SKM-1 (cell line): ENCODE data around the gene MSRB1.

ENCODE experiments used
- DNase-seq: peaks from one replicate; lab custom pipeline; 2025; ENCODE audit not compliant: unreplicated experiment; lab: John Stamatoyannopoulos, UW

MSRB1 gene

GRCh38 chr16:1942810-1943726, at the start of gene MSRB1:
MSRB1 (minus strand) TSS chr16:1943199; CDS start chr16:1943156, 43 bp downstream.
- DNase-seq, result peak; percentile 97

GRCh38 chr16:1991948-1992703, 49.1 kb upstream of the MSRB1 start:
- peak; percentile 73 for DNase-seq

GRCh38 chr16:1991588-1991947, 48.6 kb upstream of the MSRB1 start:
- DNase-seq, result no peak

GRCh38 chr16:1991135-1991551, 48.1 kb upstream of the MSRB1 start:
- DNase-seq, result no peak

- DNase-seq, result no peak
Measured at GRCh38 chr16:1990351-1991134, 47.5 kb upstream of the MSRB1 start.

- no peak for DNase-seq
Measured at GRCh38 chr16:1990101-1990350, 47.0 kb upstream of the MSRB1 start.

- DNase-seq, result no peak
Measured at GRCh38 chr16:1989209-1990100, 46.5 kb upstream of the MSRB1 start, which contains the start of gene SYNGR3. SYNGR3 (plus strand) TSS chr16:1989970; CDS start chr16:1990103, 133 bp downstream.

- no peak for DNase-seq
Measured at GRCh38 chr16:1987198-1987597, 44.2 kb upstream of the MSRB1 start.

GRCh38 chr16:1985466-1986150, 42.6 kb upstream of the MSRB1 start:
- no peak for DNase-seq

- DNase-seq, result no peak
Measured at GRCh38 chr16:1984347-1985225, 41.6 kb upstream of the MSRB1 start.

- DNase-seq, result peak; percentile 83
Measured at GRCh38 chr16:1983544-1984346, 40.7 kb upstream of the MSRB1 start, which contains the start of gene GFER. GFER (plus strand) TSS chr16:1984193; CDS start chr16:1984219, 26 bp downstream.

GRCh38 chr16:1982991-1983543, 40.1 kb upstream of the MSRB1 start:
- DNase-seq, result no peak

GRCh38 chr16:1982013-1982433, 39.0 kb upstream of the MSRB1 start:
- DNase-seq, result no peak

GRCh38 chr16:1981398-1981836, 38.4 kb upstream of the MSRB1 start, which contains the start of gene NOXO1:
NOXO1 (minus strand) TSS chr16:1981469; CDS start chr16:1981179, 290 bp downstream.
- no peak for DNase-seq

GRCh38 chr16:1980770-1981087, 37.7 kb upstream of the MSRB1 start:
- DNase-seq, result no peak

- no peak for DNase-seq
Measured at GRCh38 chr16:1980030-1980769, 37.2 kb upstream of the MSRB1 start.
